NCI-H2029 treated with DMSO at 0.1 percent for 48 hours (cell line): ENCODE measurements around the gene GPATCH2.
"Not testable (repeated sequence)": the region's sequence is repeated elsewhere in the genome, so short reads cannot be mapped to it uniquely, and the experiment has no call there.

ENCODE experiments used
- DNase-seq: peaks from one replicate; lab custom pipeline; 2025; lab: John Stamatoyannopoulos, UW

Gene GPATCH2

DNA sequence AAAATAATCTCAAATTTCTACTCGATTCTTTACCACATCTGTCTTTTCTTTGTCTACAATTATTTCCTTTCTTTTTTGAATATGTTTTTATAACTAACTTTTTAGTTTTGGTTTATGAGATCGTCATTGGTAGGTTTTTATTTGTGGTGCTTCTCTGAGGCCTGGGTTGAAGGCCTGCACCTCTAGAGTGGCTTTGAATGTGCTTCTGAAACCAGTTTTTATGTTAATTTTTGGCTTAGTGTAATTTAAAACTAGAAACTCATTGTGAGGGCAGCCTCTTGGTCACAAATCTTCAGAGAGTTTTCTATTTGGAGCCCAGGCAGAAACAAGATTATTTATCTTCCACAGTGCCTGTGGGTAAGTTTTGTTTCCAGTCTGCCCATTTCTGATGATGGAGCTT lies 187.0 kb downstream of the GPATCH2 start:
- no peak for DNase-seq

GRCh38 chr1:217437376-217437775 lies 193.5 kb downstream of the GPATCH2 start:
- no peak for DNase-seq

- no peak for DNase-seq
Measured at GRCh38 chr1:217435204-217435603, 195.7 kb downstream of the GPATCH2 start.

DNA sequence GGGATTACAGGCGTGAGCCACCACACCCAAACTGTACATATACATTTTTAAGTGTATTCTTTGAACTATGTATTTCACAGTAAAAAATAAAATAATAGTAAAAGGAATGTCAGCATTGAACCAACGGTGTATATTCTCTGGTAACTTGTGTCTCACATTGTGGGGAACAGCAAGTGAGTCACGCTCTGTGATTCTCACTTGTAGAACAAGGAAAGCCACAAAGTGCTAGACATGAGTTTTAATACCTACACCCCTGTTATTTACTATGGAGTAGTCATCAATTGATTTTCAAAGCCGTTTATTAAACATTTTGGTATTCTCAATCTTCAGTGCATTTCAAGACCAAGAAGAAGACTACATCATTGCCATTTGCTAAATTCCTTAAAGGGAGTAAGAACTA lies 197.2 kb downstream of the GPATCH2 start:
- no peak for DNase-seq

GRCh38 chr1:217432339-217432738 lies 198.6 kb downstream of the GPATCH2 start:
- DNase-seq: no peak

DNA sequence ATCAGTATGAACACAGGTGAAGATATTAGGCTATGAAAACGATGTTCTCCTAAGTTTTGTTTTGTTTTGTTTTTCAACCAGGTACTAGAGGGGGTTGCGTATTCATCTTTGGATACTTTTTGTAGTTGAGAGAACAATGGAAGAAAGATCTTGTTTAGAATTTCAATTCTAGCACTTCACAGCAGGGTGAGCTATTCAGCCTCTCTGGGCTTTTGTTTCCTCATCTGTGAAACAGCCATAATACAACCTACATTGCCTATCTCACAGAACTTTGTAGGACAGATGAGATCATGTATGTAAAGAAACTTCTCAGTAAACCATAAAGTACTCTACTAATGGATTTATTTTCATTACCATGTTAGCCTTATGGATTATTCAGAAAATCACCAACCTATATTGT lies 199.5 kb downstream of the GPATCH2 start:
- DNase-seq: no peak

DNA sequence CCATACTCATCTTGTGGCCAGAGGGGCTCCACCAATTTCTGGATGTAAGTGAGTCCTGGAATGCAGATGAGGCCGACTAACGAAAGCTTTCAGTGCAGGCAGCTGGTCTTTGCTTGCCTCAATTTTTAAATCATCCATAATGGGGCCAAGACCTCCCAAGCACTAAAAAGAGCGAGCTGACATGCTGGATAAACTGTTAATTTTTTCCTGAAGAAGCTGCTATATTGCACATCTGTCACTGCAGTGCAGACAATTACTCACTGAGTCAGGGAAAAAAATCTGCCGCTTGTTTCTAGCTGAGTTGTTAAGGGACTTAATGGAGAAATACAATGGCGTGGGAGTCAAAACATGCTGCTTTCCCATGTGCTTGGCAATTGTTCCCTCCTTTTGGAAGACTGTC lies 205.5 kb downstream of the GPATCH2 start:
- DNase-seq: no peak

- DNase-seq: no peak
Measured at GRCh38 chr1:217419194-217419551, 211.7 kb downstream of the GPATCH2 start.

- DNase-seq: no peak
Measured at GRCh38 chr1:217418269-217419193, 212.4 kb downstream of the GPATCH2 start.

DNA sequence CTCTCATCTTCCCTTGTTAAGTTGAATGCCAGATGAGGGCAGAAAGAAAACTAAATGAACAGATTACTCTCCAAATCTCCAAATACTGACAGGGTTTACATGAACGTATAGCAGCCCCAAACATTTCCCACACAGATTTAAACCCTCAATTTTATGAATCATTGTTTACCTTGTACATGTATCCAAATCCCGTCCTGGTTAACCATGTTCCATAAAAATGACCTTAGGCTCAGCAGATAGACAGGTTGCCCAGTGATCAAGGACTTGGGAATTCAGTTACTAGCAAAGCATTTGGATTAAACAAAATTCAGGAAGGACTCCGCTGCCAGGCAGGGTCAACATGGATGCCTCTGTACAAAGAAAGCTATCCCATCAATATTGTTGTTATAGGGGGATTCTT lies 213.5 kb downstream of the GPATCH2 start:
- DNase-seq: no peak

GRCh38 chr1:217407534-217408001 lies 223.3 kb downstream of the GPATCH2 start:
- no peak for DNase-seq

- DNase-seq: no peak
Measured at GRCh38 chr1:217403026-217403720, 227.7 kb downstream of the GPATCH2 start.

- no peak for DNase-seq
Measured at GRCh38 chr1:217402301-217402700, 228.6 kb downstream of the GPATCH2 start.

GRCh38 chr1:217393896-217394295 lies 237.0 kb downstream of the GPATCH2 start:
- no peak for DNase-seq

- no peak for DNase-seq
Measured at GRCh38 chr1:217392441-217392840, 238.4 kb downstream of the GPATCH2 start.

DNA sequence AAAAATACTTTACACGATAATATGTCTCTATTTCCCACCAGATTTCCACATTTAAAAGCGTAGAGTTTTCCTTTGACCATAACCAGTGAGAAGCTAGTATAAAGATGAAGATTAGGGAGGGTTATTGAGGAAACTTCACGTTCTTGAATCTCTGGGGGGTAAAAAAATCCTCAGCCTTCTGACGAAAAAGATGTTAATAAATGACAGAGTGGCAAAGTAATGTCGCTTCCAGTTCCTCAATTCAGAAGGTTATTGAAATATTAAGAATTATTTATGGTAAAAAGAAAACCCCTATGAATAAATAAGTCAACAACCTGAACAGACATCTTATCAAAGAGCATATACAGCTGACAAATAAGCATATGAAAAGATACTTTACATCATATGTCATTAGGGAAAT lies 241.0 kb downstream of the GPATCH2 start:
- no peak for DNase-seq

- no peak for DNase-seq
Measured at GRCh38 chr1:217388522-217389065, 242.3 kb downstream of the GPATCH2 start.

DNA sequence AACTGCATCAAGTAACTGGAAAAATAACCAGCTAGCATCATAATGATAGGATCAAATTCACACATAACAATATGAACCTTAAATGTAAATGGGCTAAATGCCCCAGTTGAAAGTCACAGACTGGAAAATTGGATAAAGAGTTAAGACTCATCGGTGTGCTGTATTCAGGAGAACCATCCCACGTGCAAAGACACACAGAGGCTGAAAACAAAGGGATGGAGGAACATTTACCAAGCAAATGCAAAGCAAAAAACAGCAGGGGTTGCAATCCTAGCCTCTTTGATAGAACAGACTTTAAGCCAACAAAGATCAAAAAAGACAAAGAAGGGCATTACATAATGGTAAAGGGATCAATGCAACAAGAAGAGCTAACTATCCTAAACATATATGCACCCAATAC lies 249.1 kb downstream of the GPATCH2 start:
- not testable (repeated sequence) for DNase-seq

DNA sequence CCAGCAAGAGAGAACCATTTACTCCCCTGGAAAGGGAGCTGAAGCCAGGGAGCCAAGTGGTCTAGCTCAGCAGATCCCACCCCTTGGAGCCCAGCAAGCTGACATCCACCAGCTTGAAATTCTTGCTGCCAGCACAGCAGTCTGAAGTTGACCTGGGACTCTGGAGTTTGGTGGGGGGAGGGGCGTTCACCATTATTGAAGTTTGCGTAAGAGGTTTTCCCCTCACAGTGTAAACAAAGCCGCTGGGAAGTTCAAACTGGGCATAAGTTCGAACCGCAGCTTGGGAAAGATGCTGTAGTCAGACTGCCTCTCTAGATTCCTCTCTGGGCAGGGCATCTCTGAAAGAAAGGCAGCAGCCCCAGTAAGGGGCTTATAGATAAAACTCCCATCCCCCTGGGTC lies 251.1 kb downstream of the GPATCH2 start:
- not testable (repeated sequence) for DNase-seq

DNA sequence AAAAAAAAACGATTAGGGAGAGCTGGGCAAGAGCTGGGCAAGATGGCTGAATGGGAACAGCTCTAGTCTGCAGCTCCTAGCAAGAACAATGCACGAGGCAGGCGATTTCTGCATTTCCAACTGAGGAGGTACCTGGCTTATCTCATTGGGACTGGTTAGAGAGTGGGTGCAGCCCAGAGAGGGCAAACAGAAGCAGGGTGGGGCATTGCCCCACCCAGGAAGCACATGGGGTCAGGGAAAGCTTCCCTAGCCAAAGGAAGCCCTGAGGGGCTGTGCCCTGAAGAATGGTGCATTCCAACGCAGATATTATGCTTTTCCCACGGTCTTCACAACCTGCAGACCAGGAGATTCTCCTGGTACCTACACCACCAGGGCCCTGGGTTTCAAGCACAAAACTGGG lies 251.6 kb downstream of the GPATCH2 start:
- no peak for DNase-seq
